Measurements from ENCODE around the gene NDUFV1.
"Not testable (repeated sequence)": the region's sequence is repeated elsewhere in the genome, so short reads cannot be mapped to it uniquely, and the experiment has no call there.

Gene NDUFV1

GRCh38 chr11:67634366-67635230 is 27.9 kb downstream of the NDUFV1 start:
- in situ Hi-C loops (cut with HindIII; ENCODE audit: low sequenced_read_pairs), result no loop called here
- TF ChIP-seq CTCF (IDR thresholded peaks at IDR 0.05; ENCODE audit: low read depth, low read length), result no peak
- no peak overlapping the region for H3K4me3 ChIP-seq (ENCODE audit: low read depth, low read length)
- no peak for DNase-seq (ENCODE audit: low read depth, low spot score)

GRCh38 chr11:67635231-67635521 is 28.4 kb downstream of the NDUFV1 start:
- DNase-seq (ENCODE audit: low read depth, low spot score), result no peak
- no peak for TF ChIP-seq CTCF (IDR thresholded peaks at IDR 0.05; ENCODE audit: low read depth, low read length)
- in situ Hi-C loops (cut with HindIII; ENCODE audit: low sequenced_read_pairs), result no loop called here
- H3K4me3 ChIP-seq (ENCODE audit: low read depth, low read length), result no peak overlapping the region

GRCh38 chr11:67636962-67637361 is 30.2 kb downstream of the NDUFV1 start:
- no peak overlapping the region for H3K4me3 ChIP-seq (ENCODE audit: low read depth, low read length)
- DNase-seq (ENCODE audit: low read depth, low spot score), result no peak
- TF ChIP-seq CTCF (IDR thresholded peaks at IDR 0.05; ENCODE audit: low read depth, low read length), result no peak
- in situ Hi-C loops (cut with HindIII; ENCODE audit: low sequenced_read_pairs), result no loop called here

- in situ Hi-C loops (cut with HindIII; ENCODE audit: low sequenced_read_pairs); H3K4me3 ChIP-seq (ENCODE audit: low read depth, low read length); DNase-seq (ENCODE audit: low read depth, low spot score): not testable (repeated sequence)
These were observed 30.7 kb downstream of the NDUFV1 start for GRCh38 chr11:67637441-67637840.

GRCh38 chr11:67638535-67639437 is 32.0 kb downstream of the NDUFV1 start:
- H3K4me3 ChIP-seq (ENCODE audit: low read depth, low read length), result no peak overlapping the region
- no peak for DNase-seq (ENCODE audit: low read depth, low spot score)
- in situ Hi-C loops (cut with HindIII; ENCODE audit: low sequenced_read_pairs), result no loop called here
- TF ChIP-seq CTCF (IDR thresholded peaks at IDR 0.05; ENCODE audit: low read depth, low read length), result no peak

GRCh38 chr11:67639438-67639859 is 32.7 kb downstream of the NDUFV1 start, which contains the start of gene TBX10:
TBX10 (minus strand) TSS chr11:67639763; CDS start chr11:67639472, 291 bp downstream.
- TF ChIP-seq CTCF (IDR thresholded peaks at IDR 0.05; ENCODE audit: low read depth, low read length), result no peak
- DNase-seq (ENCODE audit: low read depth, low spot score), result no peak
- in situ Hi-C loops (cut with HindIII; ENCODE audit: low sequenced_read_pairs), result no loop called here
- no peak within 1 kb of the TSS for H3K4me3 ChIP-seq (ENCODE audit: low read depth, low read length)

Data from astrocyte of the spinal cord (primary cell).